Measurements from ENCODE around the gene MCF2L2.

DNA sequence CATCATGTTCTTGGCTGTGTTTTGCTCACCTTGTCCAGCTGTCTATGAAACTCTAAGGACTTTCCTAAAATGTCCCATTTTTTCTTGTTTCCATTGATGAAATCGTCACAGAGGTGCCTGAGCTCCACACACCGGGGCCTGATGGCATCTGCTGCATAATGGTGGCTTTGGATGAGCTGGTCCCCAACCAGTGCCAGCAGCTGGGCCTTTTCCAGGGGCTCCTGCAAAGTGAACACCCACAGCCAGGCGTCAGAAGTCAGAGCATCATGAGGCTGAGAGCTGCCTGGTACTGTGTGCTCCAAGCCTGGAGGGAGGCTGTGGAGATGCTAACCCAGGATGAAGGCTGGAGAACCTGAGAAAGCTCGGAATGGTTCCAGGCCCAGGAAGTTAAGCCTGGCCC, 128.4 kb downstream of the MCF2L2 start:
- TF ChIP-seq, protein P1, sequence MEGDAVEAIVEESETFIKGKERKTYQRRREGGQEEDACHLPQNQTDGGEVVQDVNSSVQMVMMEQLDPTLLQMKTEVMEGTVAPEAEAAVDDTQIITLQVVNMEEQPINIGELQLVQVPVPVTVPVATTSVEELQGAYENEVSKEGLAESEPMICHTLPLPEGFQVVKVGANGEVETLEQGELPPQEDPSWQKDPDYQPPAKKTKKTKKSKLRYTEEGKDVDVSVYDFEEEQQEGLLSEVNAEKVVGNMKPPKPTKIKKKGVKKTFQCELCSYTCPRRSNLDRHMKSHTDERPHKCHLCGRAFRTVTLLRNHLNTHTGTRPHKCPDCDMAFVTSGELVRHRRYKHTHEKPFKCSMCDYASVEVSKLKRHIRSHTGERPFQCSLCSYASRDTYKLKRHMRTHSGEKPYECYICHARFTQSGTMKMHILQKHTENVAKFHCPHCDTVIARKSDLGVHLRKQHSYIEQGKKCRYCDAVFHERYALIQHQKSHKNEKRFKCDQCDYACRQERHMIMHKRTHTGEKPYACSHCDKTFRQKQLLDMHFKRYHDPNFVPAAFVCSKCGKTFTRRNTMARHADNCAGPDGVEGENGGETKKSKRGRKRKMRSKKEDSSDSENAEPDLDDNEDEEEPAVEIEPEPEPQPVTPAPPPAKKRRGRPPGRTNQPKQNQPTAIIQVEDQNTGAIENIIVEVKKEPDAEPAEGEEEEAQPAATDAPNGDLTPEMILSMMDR (IDR thresholded peaks at IDR 0.05) = no peak
- TF ChIP-seq POLR2A (IDR thresholded peaks at IDR 0.05) = no peak
